Measurements from ENCODE around the gene MYO6. TPM values are rescaled to one million over a fixed set of nuclear protein-coding genes. Genes with fewer than 3 reads are reported as not detected.

MYO6 gene
- total and polyA plus RNA-seq, 7 donors = 0.93 to 3.7 (median 2.4) TPM

GRCh38 chr6:75800133-75800532 is 51.1 kb downstream of the MYO6 start:
- ATAC-seq = no peak
- intact Hi-C loops (cut with DNase I) = no loop called here
- no peak overlapping the region for H3K4me3 ChIP-seq
- DNase-seq = no peak
- H3K4me1 ChIP-seq = no peaks in the 10 kb centered on the region
- no peaks in the 10 kb centered on the region for H3K27me3 ChIP-seq (ENCODE audit: insufficient read depth in 3 of 3, low read length in 2 of 3)
- no peak overlapping the region for H3K27ac ChIP-seq
- H3K36me3 ChIP-seq (ENCODE audit: insufficient read depth in 1 of 2, low read depth in 1 of 2) = no peaks in the 10 kb centered on the region
- H3K9me3 ChIP-seq = no peaks in the 10 kb centered on the region
- 84 to 94% (median 92%) methylated on average over 4 of the region's 4 CpGs for WGBS, 3 donors
- TF ChIP-seq CTCF (IDR thresholded peaks at IDR 0.05) = no peak

DNA sequence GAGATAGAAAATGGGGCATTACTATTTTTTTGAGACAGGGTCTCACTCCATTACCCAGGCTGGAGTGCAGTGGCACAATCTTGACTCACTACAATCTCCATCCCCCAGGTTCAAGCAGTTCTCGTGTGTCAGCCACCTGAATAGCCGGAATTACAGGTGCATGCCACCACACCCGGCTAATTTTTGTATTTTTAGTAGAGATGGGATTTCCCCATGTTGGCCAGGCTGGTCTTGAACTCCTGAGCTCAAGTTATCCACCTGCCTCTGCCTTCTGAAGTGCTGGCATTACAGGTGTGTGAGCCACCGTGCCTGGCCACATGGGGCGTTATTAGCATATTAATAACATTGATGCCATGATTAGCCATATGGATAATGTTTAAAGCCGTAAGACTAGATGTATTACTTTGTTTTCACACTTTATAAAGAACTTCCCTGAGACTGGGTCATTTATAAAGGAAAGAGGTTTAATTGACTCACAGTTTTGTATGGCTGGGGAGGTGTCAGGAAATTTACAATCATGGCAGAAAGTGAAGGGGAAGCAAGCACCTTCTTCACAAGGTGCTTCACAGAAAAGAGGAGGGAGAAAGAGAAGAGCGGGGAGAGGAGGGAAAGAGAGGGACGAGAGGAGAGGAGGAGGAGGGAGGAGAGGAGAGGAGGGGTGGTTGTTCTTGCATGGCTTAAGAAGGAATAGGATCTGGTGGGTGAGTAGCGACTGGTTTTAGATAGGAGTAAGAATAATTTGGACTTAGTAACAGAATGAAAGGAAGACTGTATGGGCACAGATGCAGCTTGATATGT is 51.9 kb downstream of the MYO6 start:
- intact Hi-C loops (cut with DNase I) = no loop called here
- Histone ChIP-seq H3K9me3 (no peaks in the 10 kb centered on the region), H3K27me3 (ENCODE audit: insufficient read depth in 3 of 3, low read length in 2 of 3) (no peaks in the 10 kb centered on the region), H3K4me3 (no peak overlapping the region), H3K4me1 (no peaks in the 10 kb centered on the region), H3K36me3 (ENCODE audit: insufficient read depth in 1 of 2, low read depth in 1 of 2) (no peaks in the 10 kb centered on the region), H3K27ac (no peak overlapping the region)
- no peak for ATAC-seq
- TF ChIP-seq CTCF (IDR thresholded peaks at IDR 0.05) = no peak
- no peak for DNase-seq
- WGBS, 3 donors = 89 to 93% (median 90%) methylated on average over 9 of the region's 9 CpGs

DNA sequence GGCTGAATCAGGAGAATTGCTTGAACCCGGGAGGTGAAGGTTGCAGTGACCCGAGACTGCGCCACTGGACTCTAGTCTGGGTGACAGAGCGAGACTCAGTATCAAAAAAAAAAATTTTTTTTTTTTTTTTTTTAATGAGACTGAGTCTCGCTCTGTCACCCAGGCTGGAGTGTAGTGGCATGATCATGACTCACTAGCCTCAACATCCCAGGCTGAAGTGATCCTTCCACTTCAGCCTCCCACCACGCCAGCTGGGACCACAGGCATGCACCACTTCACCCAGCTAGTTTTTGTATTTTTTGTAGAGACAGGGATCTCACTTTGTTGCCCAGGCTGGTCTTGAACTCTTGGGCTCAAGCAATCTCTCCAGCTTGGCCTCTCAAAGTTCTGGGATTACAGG is 53.3 kb downstream of the MYO6 start:
- Histone ChIP-seq H3K27me3 (ENCODE audit: insufficient read depth in 3 of 3, low read length in 2 of 3) (no peaks in the 10 kb centered on the region), H3K36me3 (ENCODE audit: insufficient read depth in 1 of 2, low read depth in 1 of 2) (no peaks in the 10 kb centered on the region), H3K9me3 (no peaks in the 10 kb centered on the region), H3K4me3 (no peak overlapping the region), H3K27ac (no peak overlapping the region), H3K4me1 (no peaks in the 10 kb centered on the region)
- WGBS, 3 donors = 95 to 99% (median 97%) methylated on average over 6 of the region's 6 CpGs
- no peak for TF ChIP-seq CTCF (IDR thresholded peaks at IDR 0.05)
- ATAC-seq (no peak), DNase-seq (no peak)
- intact Hi-C loops (cut with DNase I) = no loop called here

DNA sequence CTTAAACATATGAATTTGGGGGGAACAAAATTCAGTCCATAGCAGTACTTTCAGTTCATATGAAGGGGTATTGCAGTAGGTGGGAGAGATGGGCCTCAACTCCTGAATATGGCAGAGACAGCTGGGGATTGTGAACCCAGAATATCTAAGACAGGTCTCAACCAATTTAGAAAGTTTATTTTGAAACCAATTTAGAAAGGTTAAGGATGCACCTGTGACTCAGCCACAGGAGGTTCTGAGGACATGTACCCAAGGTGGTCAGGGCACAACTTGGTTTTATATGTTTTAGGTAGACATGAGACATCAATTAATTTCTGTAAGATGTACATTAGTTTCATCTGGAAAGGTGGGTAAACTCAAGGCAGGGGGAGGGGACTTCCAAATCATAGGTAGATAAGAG is 59.5 kb downstream of the MYO6 start:
- Histone ChIP-seq H3K36me3 (ENCODE audit: insufficient read depth in 1 of 2, low read depth in 1 of 2) (no peaks in the 10 kb centered on the region), H3K27ac (no peak overlapping the region), H3K4me1 (no peaks in the 10 kb centered on the region), H3K27me3 (ENCODE audit: insufficient read depth in 3 of 3, low read length in 2 of 3) (no peaks in the 10 kb centered on the region), H3K4me3 (no peak overlapping the region), H3K9me3 (no peaks in the 10 kb centered on the region)
- no peak for ATAC-seq
- no peak for TF ChIP-seq CTCF (IDR thresholded peaks at IDR 0.05)
- intact Hi-C loops (cut with DNase I) = no loop called here
- DNase-seq = no peak

DNA sequence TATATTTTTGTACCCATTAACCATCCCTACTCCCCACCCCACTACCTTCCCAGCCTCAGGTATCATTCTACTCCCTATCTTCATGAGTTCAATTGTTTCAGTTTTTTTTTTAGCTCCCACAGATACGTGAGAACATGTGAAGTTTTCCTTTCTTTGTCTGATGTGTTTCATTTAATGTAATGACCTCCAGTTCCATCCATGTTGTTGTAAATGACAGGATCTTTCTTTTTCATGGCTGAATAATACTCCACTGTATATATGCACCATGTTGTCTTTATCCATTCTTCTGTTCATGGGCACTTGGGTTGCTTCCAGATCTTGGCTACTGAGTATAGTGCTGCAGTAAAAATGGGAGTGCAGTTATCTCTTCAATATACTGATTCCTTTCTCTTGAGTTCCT is 63.5 kb downstream of the MYO6 start:
- ATAC-seq (no peak), DNase-seq (no peak)
- no peak for TF ChIP-seq CTCF (IDR thresholded peaks at IDR 0.05)
- Histone ChIP-seq H3K4me1 (no peaks in the 10 kb centered on the region), H3K27me3 (ENCODE audit: insufficient read depth in 3 of 3, low read length in 2 of 3) (no peaks in the 10 kb centered on the region), H3K27ac (no peak overlapping the region), H3K4me3 (no peak overlapping the region), H3K9me3 (no peaks in the 10 kb centered on the region), H3K36me3 (ENCODE audit: insufficient read depth in 1 of 2, low read depth in 1 of 2) (no peaks in the 10 kb centered on the region)
- intact Hi-C loops (cut with DNase I) = no loop called here
- 84 to 98% (median 94%) methylated on average over 1 of the region's 1 CpG for WGBS, 3 donors
